HG02798 (cell line): ENCODE data around the gene LIN37.

Experiments
- ATAC-seq: cut with Tn5 transposase; IDR thresholded peaks from one replicate; pipeline ENCODE4 v1.9.1; 2021; ENCODE audit warnings: mild to moderate bottlenecking; ENCODE audit not compliant: unreplicated experiment, poor library complexity

The LIN37 gene, protein sequence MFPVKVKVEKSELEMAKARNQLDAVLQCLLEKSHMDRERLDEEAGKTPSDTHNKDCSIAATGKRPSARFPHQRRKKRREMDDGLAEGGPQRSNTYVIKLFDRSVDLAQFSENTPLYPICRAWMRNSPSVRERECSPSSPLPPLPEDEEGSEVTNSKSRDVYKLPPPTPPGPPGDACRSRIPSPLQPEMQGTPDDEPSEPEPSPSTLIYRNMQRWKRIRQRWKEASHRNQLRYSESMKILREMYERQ

DNA sequence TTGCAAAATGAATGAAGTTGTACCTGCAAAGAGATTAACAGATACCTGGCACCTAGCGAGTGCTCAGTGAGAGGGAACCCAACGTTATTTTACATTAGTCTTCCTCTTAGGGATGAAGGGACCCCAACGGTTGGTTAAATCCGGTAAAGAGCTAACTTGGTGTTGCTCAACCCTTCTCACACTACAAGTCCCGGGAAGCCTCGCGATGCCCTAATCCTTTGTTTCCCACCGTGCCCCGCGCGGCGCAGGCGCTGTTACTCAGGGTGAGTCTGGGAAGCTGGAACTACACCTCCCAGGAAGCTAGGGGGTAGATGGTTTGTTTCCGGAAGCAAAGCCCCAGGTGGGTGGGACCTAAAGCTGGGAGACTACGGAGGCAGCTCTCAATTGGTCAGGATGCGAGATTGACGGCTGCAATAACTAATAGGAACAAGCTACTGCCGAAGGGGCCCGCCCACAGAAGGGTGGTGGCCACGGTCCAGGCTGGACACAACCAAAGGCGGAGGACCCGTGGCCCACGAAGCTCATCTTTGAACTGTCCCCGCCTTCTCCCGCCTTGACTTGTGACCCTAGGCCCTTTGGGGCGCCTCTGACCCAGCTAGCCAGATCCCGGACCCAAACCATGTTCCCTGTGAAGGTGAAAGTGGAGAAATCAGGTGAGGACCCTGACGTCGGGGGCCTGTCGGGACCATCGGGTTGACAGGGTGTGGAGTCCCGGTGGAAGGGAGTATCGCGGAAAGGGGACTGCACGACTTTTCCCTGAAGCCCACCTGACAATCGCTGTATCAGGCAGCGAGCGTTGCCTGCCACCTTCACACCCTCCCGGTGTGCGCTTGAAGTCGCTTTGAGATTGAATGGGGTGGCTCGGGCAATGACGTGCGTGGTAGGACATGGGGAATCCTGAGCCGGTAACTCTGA is at the start of gene LIN37:
TSS of gene LIN37 (plus strand) at position 471 of the 915 bp plus-strand sequence. CDS start at position 620, 149 bp downstream.
- peak; percentile 77 for ATAC-seq

GRCh38 chr19:35702223-35703012 is 46.0 kb upstream of the LIN37 start:
- ATAC-seq = peak; percentile 98

GRCh38 chr19:35703343-35703742 is 45.0 kb upstream of the LIN37 start:
- ATAC-seq = no peak

- ATAC-seq = no peak
Measured at GRCh38 chr19:35704218-35704617, 44.2 kb upstream of the LIN37 start, which contains the start of gene ZBTB32. ZBTB32 (plus strand) TSS chr19:35704558; CDS start chr19:35714627, 10,069 bp downstream.

DNA sequence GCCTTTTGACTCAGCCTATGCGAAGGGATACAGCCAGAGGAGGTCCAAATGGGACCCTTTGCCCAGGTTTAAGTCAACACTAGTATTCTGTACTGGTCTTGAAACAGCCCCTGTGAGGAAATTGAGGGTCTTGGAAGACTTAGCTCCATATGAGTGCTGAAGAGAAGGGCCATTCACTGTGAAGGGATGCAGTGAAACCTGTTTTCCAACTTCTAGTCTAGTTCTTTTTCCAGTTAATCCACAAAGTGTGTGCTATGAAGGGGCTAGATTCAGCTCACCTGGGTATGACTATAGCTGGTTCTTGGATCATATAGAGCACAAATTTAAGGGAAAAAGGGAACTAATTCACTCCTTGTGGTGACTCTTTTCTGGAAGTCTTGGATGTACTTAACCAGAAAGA is 40.0 kb upstream of the LIN37 start:
- no peak for ATAC-seq

GRCh38 chr19:35710784-35711723 is 37.3 kb upstream of the LIN37 start:
- peak; percentile 34 for ATAC-seq

DNA sequence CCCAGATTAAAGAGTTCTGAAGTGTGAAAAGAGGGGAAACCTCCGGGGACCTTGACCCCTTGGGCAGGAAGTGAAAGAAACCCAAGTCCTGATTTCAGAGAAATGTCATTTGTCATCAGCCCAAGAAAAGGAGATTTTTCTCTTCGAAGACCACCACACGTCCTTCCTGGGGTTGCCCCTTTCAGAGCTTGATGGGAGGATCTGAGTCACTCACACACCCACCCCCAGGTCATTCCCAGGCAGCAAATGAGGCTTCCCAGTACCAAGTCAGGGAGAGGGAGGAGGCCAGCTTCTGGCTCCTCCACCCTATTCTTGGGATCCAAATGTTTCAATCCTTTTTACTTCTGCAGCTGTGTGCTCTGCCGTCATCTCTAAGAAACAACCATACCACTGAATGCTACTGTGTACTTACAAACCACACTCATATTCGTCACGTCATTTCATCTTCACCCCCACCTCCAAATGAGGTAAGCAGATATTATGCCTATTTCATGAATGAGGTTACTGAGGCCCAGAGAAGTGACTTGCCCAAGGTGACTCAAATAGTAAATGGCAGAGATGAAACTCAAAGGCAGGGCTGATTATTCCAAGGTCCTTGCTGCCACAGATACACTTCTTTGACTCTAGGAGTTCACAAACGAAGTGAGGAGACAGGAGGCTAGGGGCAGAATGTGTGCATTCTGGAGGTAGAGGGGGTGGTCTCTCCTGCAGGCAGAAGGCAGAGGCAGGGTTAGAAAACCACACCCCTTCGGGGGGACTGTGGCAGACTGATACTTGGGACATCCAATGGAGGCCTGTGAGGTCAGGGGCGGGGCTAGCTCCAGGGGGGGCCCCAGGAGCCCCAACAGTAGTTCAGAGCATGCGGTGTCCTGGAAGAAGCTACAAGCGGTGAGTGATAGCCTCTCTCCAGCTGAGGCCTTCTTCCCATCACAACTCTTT is 35.5 kb upstream of the LIN37 start:
- peak; percentile 14 for ATAC-seq

- ATAC-seq = no peak
Measured at GRCh38 chr19:35713506-35713850, 34.9 kb upstream of the LIN37 start.

- ATAC-seq = no peak
Measured at GRCh38 chr19:35713904-35714495, 34.4 kb upstream of the LIN37 start.

DNA sequence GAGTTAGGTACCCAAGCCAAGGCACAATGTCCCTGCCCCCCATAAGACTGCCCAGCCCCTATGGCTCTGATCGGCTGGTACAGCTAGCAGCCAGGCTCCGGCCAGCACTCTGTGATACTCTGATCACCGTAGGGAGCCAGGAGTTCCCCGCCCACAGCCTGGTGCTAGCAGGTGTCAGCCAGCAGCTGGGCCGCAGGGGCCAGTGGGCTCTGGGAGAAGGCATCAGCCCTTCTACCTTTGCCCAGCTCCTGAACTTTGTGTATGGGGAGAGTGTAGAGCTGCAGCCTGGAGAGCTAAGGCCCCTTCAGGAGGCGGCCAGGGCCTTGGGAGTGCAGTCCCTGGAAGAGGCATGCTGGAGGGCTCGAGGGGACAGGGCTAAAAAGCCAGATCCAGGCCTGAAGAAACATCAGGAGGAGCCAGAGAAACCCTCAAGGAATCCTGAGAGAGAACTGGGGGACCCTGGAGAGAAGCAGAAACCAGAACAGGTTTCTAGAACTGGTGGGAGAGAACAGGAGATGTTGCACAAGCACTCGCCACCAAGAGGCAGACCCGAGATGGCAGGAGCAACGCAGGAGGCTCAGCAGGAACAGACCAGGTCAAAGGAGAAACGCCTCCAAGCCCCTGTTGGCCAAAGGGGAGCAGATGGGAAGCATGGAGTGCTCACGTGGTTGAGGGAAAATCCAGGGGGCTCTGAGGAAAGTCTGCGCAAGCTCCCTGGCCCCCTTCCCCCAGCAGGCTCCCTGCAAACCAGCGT is 33.6 kb upstream of the LIN37 start:
- ATAC-seq = no peak

GRCh38 chr19:35715355-35715809 is 33.0 kb upstream of the LIN37 start:
- ATAC-seq = no peak

GRCh38 chr19:35715981-35716800 is 32.2 kb upstream of the LIN37 start:
- ATAC-seq = peak; percentile 5

- ATAC-seq = peak; percentile 74
Measured at GRCh38 chr19:35716801-35717664, 31.3 kb upstream of the LIN37 start.

- ATAC-seq = peak; percentile 1
Measured at GRCh38 chr19:35717665-35718344, 30.6 kb upstream of the LIN37 start, which contains the start of gene KMT2B. KMT2B (plus strand) TSS chr19:35718003; CDS start chr19:35718019, 16 bp downstream.
